K562 (cell line): ENCODE results near the gene CS.

Experiments
- CEBPG ChIP-seq, 3 experiments: fragments of 200-800 bp in 1 of 3; sonication (Bioruptor generic) in 1 of 3; sonication (generic) in 1 of 3; formaldehyde crosslinking in 1 of 3; IDR thresholded peaks in 2 of 3; conservative IDR thresholded peaks in 1 of 3; 2 replicates each; pipeline versions ENCODE4 v1.6.1 to v1.8.0; 2016 to 2022; ENCODE audit warnings: missing compliant biosample characterization in 2 of 3, missing genetic modification characterization in 2 of 3, mild to moderate bottlenecking in 1 of 3, missing genetic modification reagents in 1 of 3
- FIP1L1 ChIP-seq: fragments of 200-400 bp; formaldehyde crosslinking; IDR thresholded peaks from 2 replicates; pipeline ENCODE4 v1.6.1; 2018; ENCODE audit warnings: mild to moderate bottlenecking, low read depth, low read length; ENCODE audit not compliant: poor library complexity, severe bottlenecking
- POLR2A ChIP-seq: fragments of 450-650 bp; conservative IDR thresholded peaks from 2 replicates; pipeline ENCODE4 v1.6.1; 2016
- POLR2AphosphoS2 ChIP-seq: IDR thresholded peaks from 2 replicates; pipeline ENCODE4 v1.6.1; 2012; ENCODE audit warnings: low read length, improper control_type of control experiment
- SAP30 ChIP-seq: fragments of 200-600 bp; sonication (generic); IDR thresholded peaks from 2 replicates; pipeline ENCODE4 v1.6.1; 2012; ENCODE audit warnings: borderline replicate concordance, low read depth, mild to moderate bottlenecking, moderate library complexity, low read length, control low read depth, inconsistent platforms; ENCODE audit not compliant: insufficient read depth, poor library complexity, severe bottlenecking
- TBP ChIP-seq: optimal IDR thresholded peaks from 2 replicates; pipeline ENCODE3; 2011; ENCODE audit warnings: low read depth, low read length, improper control_type of control experiment
- TEAD4 ChIP-seq, 2 experiments: sonication (generic) in 1 of 2; formaldehyde crosslinking in 1 of 2; IDR thresholded peaks; 2 replicates each; pipeline versions ENCODE4 v1.6.1 to v1.8.0; 2012 to 2022; ENCODE audit warnings: borderline replicate concordance in 1 of 2, inconsistent platforms in 1 of 2, low read length in 1 of 2, mild to moderate bottlenecking in 1 of 2, missing genetic modification reagents in 1 of 2
- XRCC4 ChIP-seq: IDR thresholded peaks from one replicate; pipeline ENCODE4 v1.6.1; 2011; ENCODE audit not compliant: insufficient read depth, insufficient read length; ENCODE audit errors: extremely low read depth
- ZNF175 ChIP-seq: fragments of 200-800 bp; sonication (Bioruptor generic); IDR thresholded peaks from 2 replicates; pipeline ENCODE4 v1.6.1; 2016; ENCODE audit warnings: low read depth, mild to moderate bottlenecking, missing genetic modification characterization, missing compliant biosample characterization
- TF ChIP-seq, protein P1 (sequence below): fragments of 250-450 bp; sonication (Bioruptor Pico); IDR thresholded peaks from 2 replicates; pipeline ENCODE4 v1.4.0; 2020; ENCODE audit warnings: mild to moderate bottlenecking
- TF ChIP-seq, protein P2 (sequence below), 3 experiments: IDR thresholded peaks in 2 of 3; conservative IDR thresholded peaks in 1 of 3; 2 replicates each; pipeline ENCODE4 v1.5.1; 2011 to 2012; ENCODE audit warnings: low read length in 3 of 3, mild to moderate bottlenecking in 3 of 3, control low read depth in 2 of 3, improper control_type of control experiment in 1 of 3, inconsistent platforms in 1 of 3, low read depth in 1 of 3, mixed read lengths in 1 of 3, moderate library complexity in 1 of 3; ENCODE audit not compliant: insufficient read depth in 2 of 3

DNA sequence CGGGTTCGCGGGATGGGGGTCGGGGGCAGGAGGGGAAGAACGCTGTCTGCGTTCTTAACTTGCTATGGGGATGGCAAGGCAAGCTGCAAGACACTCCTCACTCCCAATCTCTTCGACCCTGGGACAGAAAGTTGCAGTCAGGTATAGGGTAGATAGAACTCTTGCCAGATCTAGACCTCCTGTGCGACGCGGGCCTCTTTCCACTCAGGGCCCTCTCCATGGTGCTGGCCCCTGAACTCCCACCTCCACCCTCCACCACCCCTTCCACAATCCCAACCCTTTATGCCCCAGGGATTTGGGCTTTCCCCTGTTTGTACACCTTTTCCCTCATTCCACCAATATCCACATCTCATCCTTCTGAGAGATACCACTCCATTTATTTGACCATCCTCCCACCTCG is 75.2 kb downstream of the CS start:
- TF ChIP-seq, protein P1, sequence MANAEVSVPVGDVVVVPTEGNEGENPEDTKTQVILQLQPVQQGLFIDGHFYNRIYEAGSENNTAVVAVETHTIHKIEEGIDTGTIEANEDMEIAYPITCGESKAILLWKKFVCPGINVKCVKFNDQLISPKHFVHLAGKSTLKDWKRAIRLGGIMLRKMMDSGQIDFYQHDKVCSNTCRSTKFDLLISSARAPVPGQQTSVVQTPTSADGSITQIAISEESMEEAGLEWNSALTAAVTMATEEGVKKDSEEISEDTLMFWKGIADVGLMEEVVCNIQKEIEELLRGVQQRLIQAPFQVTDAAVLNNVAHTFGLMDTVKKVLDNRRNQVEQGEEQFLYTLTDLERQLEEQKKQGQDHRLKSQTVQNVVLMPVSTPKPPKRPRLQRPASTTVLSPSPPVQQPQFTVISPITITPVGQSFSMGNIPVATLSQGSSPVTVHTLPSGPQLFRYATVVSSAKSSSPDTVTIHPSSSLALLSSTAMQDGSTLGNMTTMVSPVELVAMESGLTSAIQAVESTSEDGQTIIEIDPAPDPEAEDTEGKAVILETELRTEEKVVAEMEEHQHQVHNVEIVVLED (CRISPR knock-in tag), result no peak
- TF ChIP-seq TEAD4 (IDR thresholded peaks at IDR 0.05; ENCODE audit: low read length), result no peak
- TF ChIP-seq TEAD4 (CRISPR knock-in tag; IDR thresholded peaks at IDR 0.05; ENCODE audit: borderline replicate concordance), result no peak
- TF ChIP-seq CEBPG (CRISPR knock-in tag; IDR thresholded peaks at IDR 0.05), result no peak
- no peak for TF ChIP-seq CEBPG (tag; conservative IDR thresholded peaks at IDR 0.05 in 1 of 2, IDR thresholded peaks at IDR 0.05 in 1 of 2)
- TF ChIP-seq XRCC4, result no peak
- no peak for TF ChIP-seq ZNF175 (CRISPR knock-in tag)
- TF ChIP-seq, protein P2, sequence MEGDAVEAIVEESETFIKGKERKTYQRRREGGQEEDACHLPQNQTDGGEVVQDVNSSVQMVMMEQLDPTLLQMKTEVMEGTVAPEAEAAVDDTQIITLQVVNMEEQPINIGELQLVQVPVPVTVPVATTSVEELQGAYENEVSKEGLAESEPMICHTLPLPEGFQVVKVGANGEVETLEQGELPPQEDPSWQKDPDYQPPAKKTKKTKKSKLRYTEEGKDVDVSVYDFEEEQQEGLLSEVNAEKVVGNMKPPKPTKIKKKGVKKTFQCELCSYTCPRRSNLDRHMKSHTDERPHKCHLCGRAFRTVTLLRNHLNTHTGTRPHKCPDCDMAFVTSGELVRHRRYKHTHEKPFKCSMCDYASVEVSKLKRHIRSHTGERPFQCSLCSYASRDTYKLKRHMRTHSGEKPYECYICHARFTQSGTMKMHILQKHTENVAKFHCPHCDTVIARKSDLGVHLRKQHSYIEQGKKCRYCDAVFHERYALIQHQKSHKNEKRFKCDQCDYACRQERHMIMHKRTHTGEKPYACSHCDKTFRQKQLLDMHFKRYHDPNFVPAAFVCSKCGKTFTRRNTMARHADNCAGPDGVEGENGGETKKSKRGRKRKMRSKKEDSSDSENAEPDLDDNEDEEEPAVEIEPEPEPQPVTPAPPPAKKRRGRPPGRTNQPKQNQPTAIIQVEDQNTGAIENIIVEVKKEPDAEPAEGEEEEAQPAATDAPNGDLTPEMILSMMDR (IDR thresholded peaks at IDR 0.05 in 2 of 3, conservative IDR thresholded peaks at IDR 0.05 in 1 of 3; ENCODE audit: insufficient read depth in 2 of 3, low read depth in 1 of 3, low read length in 3 of 3), result no peak
- no peak for TF ChIP-seq TBP
- TF ChIP-seq POLR2AphosphoS2, result no peak
- no peak for TF ChIP-seq FIP1L1
- no peak for TF ChIP-seq POLR2A
- no peak for TF ChIP-seq SAP30
